ENCODE data around the gene LITAF. TPM values are rescaled to one million over a fixed set of nuclear protein-coding genes. Genes with fewer than 3 reads are reported as not detected.

LITAF gene
- total RNA-seq, 4 donors from 2014 or later = 31.6 to 95.0 (median 44.5) TPM

DNA sequence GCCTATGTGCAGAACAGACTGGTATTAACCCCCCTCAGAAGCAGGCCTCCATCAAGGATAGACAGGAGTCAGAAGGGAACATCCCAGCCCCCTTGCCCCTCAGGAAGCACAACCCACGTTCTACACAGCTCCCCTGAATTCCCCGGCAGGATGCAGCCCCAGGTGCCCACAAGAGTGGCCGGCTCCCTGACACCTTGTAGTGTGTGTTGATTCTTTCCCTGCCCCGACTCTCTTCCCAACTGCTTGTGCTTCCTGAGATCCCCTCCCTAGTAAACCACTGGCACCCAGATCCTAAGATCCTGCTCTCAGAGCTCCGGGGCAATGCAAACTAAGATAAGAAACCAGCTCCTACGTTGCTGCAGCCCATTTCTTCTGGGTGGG is 34.8 kb upstream of the LITAF start:
- H3K27ac ChIP-seq = peak overlapping the region in 3 of 4 donors; percentile 51 to 68 (median 66)
- no peaks in the 10 kb centered on the region for H3K27me3 ChIP-seq
- 50 to 88% methylated on average over 3 of the region's 6 CpGs for WGBS, 2 donors (ENCODE audit: low coverage in 1 of 2)
- no peaks in the 10 kb centered on the region for H3K36me3 ChIP-seq
- peak; percentile 20 for ATAC-seq
- no peaks in the 10 kb centered on the region for H3K9me3 ChIP-seq
- peak overlapping the region in 1 of 2 donors; percentile 34 for H3K4me3 ChIP-seq
- peaks cover 0 to 18% (median 0%) of the 10 kb centered on the region in 3 donors for H3K4me1 ChIP-seq
- TF ChIP-seq, protein P1, sequence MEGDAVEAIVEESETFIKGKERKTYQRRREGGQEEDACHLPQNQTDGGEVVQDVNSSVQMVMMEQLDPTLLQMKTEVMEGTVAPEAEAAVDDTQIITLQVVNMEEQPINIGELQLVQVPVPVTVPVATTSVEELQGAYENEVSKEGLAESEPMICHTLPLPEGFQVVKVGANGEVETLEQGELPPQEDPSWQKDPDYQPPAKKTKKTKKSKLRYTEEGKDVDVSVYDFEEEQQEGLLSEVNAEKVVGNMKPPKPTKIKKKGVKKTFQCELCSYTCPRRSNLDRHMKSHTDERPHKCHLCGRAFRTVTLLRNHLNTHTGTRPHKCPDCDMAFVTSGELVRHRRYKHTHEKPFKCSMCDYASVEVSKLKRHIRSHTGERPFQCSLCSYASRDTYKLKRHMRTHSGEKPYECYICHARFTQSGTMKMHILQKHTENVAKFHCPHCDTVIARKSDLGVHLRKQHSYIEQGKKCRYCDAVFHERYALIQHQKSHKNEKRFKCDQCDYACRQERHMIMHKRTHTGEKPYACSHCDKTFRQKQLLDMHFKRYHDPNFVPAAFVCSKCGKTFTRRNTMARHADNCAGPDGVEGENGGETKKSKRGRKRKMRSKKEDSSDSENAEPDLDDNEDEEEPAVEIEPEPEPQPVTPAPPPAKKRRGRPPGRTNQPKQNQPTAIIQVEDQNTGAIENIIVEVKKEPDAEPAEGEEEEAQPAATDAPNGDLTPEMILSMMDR (IDR thresholded peaks at IDR 0.05) = no peak
- TF ChIP-seq EP300 (IDR thresholded peaks at IDR 0.05) (no peak), POLR2AphosphoS5 (IDR thresholded peaks at IDR 0.05) (no peak)

DNA sequence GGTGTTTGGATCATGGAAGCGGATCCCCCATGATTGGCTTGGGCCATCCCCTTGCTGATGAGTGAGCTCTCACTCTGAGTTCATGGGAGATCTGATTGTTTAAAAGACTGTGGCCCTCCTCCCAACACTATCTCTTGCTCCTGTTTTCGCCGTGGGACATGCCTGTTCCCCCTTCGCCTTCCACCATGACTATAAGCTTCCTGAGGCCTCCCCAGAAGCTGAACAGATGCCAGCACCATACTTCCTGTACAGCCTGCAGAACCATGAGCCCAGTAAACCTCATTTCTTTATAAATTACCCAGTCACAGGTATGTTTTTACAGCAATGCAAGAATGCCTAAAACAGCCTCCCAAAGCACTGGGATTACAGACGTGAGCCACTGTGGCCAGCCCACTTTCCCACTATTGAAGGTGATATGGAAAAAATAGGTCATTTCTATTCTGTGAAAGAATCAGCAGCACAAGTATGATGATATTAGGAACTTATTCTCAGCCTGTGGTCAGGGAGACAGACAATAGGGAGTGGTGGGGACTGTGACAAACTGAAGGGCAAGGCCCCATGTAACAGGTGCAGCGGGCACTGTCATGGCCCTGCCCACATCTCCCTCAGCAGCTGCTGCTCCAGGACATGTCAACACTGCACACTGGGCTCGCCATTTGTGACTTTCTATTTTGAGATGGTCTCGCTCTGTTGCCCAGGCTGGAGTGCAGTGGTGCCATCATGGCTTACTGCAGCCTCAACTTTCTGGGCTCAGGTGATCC is 33.7 kb upstream of the LITAF start:
- no peaks in the 10 kb centered on the region for H3K36me3 ChIP-seq
- 89 to 95% methylated on average over 4 to 7 of the region's 8 CpGs for WGBS, 2 donors (ENCODE audit: low coverage in 1 of 2)
- no peak overlapping the region for H3K4me3 ChIP-seq
- no peak overlapping the region for H3K27ac ChIP-seq
- no peaks in the 10 kb centered on the region for H3K27me3 ChIP-seq
- H3K4me1 ChIP-seq = peaks cover 0 to 18% (median 0%) of the 10 kb centered on the region in 3 donors
- TF ChIP-seq POLR2A (IDR thresholded peaks at IDR 0.05) (no peak), POLR2AphosphoS5 (IDR thresholded peaks at IDR 0.05) (no peak), EP300 (IDR thresholded peaks at IDR 0.05) (no peak)
- TF ChIP-seq, protein P1 (IDR thresholded peaks at IDR 0.05) = no peak
- no peak for ATAC-seq
- H3K9me3 ChIP-seq = no peaks in the 10 kb centered on the region

- Histone ChIP-seq H3K4me3 (no peak overlapping the region), H3K4me1 (peaks cover 0 to 18% (median 0%) of the 10 kb centered on the region in 3 donors), H3K36me3 (no peaks in the 10 kb centered on the region), H3K27me3 (no peaks in the 10 kb centered on the region), H3K9me3 (no peaks in the 10 kb centered on the region), H3K27ac (no peak overlapping the region)
- TF ChIP-seq POLR2A (IDR thresholded peaks at IDR 0.05) (no peak), EP300 (IDR thresholded peaks at IDR 0.05) (no peak), POLR2AphosphoS5 (IDR thresholded peaks at IDR 0.05) (no peak)
- TF ChIP-seq, protein P1 (IDR thresholded peaks at IDR 0.05) = no peak
- no CpG with 5 or more reads among the region's 2 CpGs for WGBS, 2 donors (ENCODE audit: low coverage in 1 of 2)
- ATAC-seq = peak; percentile 48
Measured at GRCh38 chr16:11619327-11619851, 32.7 kb upstream of the LITAF start.

DNA sequence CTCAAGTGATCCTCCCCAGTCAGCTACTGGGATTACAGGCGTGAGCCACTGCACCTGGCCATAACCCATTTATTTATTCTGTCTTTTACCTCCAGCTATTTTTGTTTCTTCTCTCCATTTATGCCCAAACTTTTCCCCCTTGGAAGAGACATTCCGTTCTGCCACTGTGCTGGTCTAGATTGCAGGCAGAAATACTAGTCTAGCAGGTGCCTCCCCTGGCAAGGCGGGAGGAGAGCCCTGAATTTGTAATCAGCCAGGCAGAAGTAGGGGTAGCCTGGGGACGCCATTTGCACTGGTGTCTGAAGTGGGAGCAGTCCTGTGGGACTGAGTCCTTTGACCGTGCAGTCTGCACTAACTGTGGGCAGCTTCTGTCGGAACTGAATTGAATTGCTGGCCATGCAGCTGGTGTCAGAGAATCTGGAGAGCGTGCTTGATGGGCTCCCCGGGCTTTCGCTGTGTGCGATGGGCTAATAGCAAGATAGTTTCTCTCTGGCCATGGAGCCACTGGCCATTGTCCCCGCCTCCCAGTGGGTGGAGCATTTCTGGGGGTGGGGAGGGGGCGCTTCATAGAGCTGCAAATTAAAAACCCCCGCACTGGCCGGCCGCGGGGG is 31.5 kb upstream of the LITAF start:
- Histone ChIP-seq H3K27ac (no peak overlapping the region), H3K4me1 (peaks cover 0 to 18% (median 0%) of the 10 kb centered on the region in 3 donors), H3K27me3 (no peaks in the 10 kb centered on the region), H3K9me3 (no peaks in the 10 kb centered on the region), H3K4me3 (no peak overlapping the region), H3K36me3 (no peaks in the 10 kb centered on the region)
- TF ChIP-seq EP300 (IDR thresholded peaks at IDR 0.05) (no peak), POLR2AphosphoS5 (IDR thresholded peaks at IDR 0.05) (no peak), POLR2A (IDR thresholded peaks at IDR 0.05) (no peak)
- TF ChIP-seq, protein P1 (IDR thresholded peaks at IDR 0.05) = no peak
- ATAC-seq = no peak
- 73 to 89% methylated on average over 1 to 3 of the region's 16 CpGs for WGBS, 2 donors (ENCODE audit: low coverage in 1 of 2)

All from gastroesophageal sphincter (tissue), 4 donors.